ENCODE measurements around the gene CELF1. TPM values are rescaled to one million over a fixed set of nuclear protein-coding genes. Genes with fewer than 3 reads are reported as not detected.

Gene CELF1
- total RNA-seq, 4 donors from 2014 or later = 51.2 to 138 (median 121) TPM

- intact Hi-C loops (cut with DNase I; ENCODE audit: low total_unique reads) = no loop called here
- no peak for DNase-seq
- Histone ChIP-seq H3K27me3 (no peaks in the 10 kb centered on the region), H3K27ac (no peak overlapping the region), H3K36me3 (no peaks in the 10 kb centered on the region), H3K4me1 (peaks cover 12 to 23% of the 10 kb centered on the region in 2 donors), H3K9me3 (no peaks in the 10 kb centered on the region), H3K4me3 (no peak overlapping the region)
- no peak for TF ChIP-seq CTCF (IDR thresholded peaks at IDR 0.05)
- no peak for TF ChIP-seq POLR2A (IDR thresholded peaks at IDR 0.05)
These were observed 35.7 kb downstream of the CELF1 start for GRCh38 chr11:47516984-47517853.

- Histone ChIP-seq H3K4me1 (peaks cover 6 to 23% of the 10 kb centered on the region in 2 donors), H3K27ac (no peak overlapping the region), H3K27me3 (no peaks in the 10 kb centered on the region), H3K4me3 (no peak overlapping the region), H3K9me3 (no peaks in the 10 kb centered on the region), H3K36me3 (no peaks in the 10 kb centered on the region)
- TF ChIP-seq CTCF (IDR thresholded peaks at IDR 0.05) (no peak), POLR2A (IDR thresholded peaks at IDR 0.05) (no peak)
- DNase-seq = no peak
- intact Hi-C loops (cut with DNase I; ENCODE audit: low total_unique reads) = no loop called here
These were observed 36.8 kb downstream of the CELF1 start for GRCh38 chr11:47516155-47516554.

- no peaks in the 10 kb centered on the region for H3K9me3 ChIP-seq
- no peak overlapping the region for H3K4me3 ChIP-seq
- DNase-seq = no peak
- intact Hi-C loops (cut with DNase I; ENCODE audit: low total_unique reads) = no loop called here
- no peak overlapping the region for H3K27ac ChIP-seq
- H3K36me3 ChIP-seq = no peaks in the 10 kb centered on the region
- TF ChIP-seq CTCF (IDR thresholded peaks at IDR 0.05) = no peak
- no peak for TF ChIP-seq POLR2A (IDR thresholded peaks at IDR 0.05)
- H3K27me3 ChIP-seq = no peaks in the 10 kb centered on the region
- peaks cover 0 to 18% of the 10 kb centered on the region in 2 donors for H3K4me1 ChIP-seq
These were observed 37.9 kb downstream of the CELF1 start for GRCh38 chr11:47514825-47515647.

GRCh38 chr11:47512701-47513100 is 40.2 kb downstream of the CELF1 start:
- Histone ChIP-seq H3K9me3 (no peaks in the 10 kb centered on the region), H3K27me3 (no peaks in the 10 kb centered on the region), H3K36me3 (no peaks in the 10 kb centered on the region), H3K4me1 (peaks cover 3 to 12% of the 10 kb centered on the region in 2 donors), H3K27ac (peak overlapping the region; percentile 27 to 31), H3K4me3 (no peak overlapping the region)
- intact Hi-C loops (cut with DNase I; ENCODE audit: low total_unique reads) = no loop called here
- TF ChIP-seq POLR2A (IDR thresholded peaks at IDR 0.05) (no peak), CTCF (IDR thresholded peaks at IDR 0.05) (no peak)
- no peak for DNase-seq

- intact Hi-C loops (cut with DNase I; ENCODE audit: low total_unique reads) = no loop called here
- Histone ChIP-seq H3K27ac (no peak overlapping the region), H3K4me1 (peaks cover 3 to 12% of the 10 kb centered on the region in 2 donors), H3K4me3 (no peak overlapping the region), H3K27me3 (no peaks in the 10 kb centered on the region), H3K9me3 (no peaks in the 10 kb centered on the region), H3K36me3 (no peaks in the 10 kb centered on the region)
- no peak for DNase-seq
- TF ChIP-seq POLR2A (IDR thresholded peaks at IDR 0.05) (no peak), CTCF (IDR thresholded peaks at IDR 0.05) (no peak)
These were observed 41.0 kb downstream of the CELF1 start for GRCh38 chr11:47511917-47512316.

Measured in uterus (tissue), 4 donors.